ENCODE measurements around the gene SZT2. TPM values are rescaled to one million over a fixed set of nuclear protein-coding genes. Genes with fewer than 3 reads are reported as not detected.
"Not testable (repeated sequence)": the region's sequence is repeated elsewhere in the genome, so short reads cannot be mapped to it uniquely, and the experiment has no call there.

SZT2 gene
- total and polyA plus RNA-seq, 8 donors, result 18.5 to 54.9 (median 24.6) TPM

DNA sequence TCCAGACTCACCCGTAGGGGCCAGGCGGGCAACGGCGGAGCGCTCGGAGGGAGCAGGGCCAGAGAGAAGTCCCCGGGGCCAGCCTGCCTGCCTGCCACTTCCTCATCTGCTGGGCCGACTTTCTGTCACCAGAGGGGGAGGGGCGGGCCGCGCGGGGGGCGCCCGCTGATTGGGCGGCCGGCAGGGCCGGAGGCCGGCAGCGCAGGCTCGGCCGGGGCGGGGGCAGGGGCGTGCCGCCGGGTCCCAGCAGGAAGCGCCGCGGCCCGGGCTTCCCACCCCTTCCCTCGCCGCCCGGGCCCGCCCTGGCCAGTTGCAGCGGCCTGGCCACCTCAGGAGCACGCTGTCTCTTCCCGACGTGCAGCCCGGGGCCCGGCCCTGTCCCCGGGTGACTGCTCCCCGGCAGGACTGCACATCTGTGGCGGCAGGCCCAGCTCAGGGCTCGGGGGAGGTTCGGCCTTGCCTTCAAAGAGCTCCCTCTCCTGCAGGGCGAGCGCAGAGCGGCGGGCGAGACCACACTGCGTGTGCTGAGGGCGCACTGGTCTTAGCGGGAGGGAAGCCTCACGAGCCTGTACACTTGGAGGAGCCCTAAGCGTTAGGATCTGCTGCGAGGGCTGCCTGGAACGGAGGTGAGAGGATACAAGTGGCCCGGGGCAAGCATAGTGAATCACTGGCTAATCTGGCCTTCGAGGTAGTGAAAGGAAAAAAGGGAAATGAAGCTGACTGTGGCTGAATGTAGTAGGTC, 21.6 kb upstream of the SZT2 start, which contains the start of gene ELOVL1:
TSS of gene ELOVL1 (minus strand) at position 108 of the 742 bp plus-strand sequence. CDS start 2,402 bp downstream, outside the sequence.
- ATAC-seq (peak; percentile 93 to 96 (median 96)), FAIRE-seq (no peak), DNase-seq (peak; percentile 92 to 98 (median 95))
- H3K27ac ChIP-seq, result peak within 1 kb of the TSS; percentile 76 to 93 (median 90)
- intact Hi-C loops (cut with DNase I), result loop anchor here in 2 of 3 donors (10.0 kb wide), 1 partner anchor 133 kb away; no protein-coding TSS in a partner anchor
- H3K4me1 ChIP-seq, result peaks cover 14 to 18% (median 15%) of the 10 kb centered on the region in 3 donors
- no peaks in the 10 kb centered on the region for H3K9me3 ChIP-seq
- no peaks in the 10 kb centered on the region for H3K27me3 ChIP-seq
- H3K4me3 ChIP-seq, result peak within 1 kb of the TSS; percentile 66 to 96 (median 84)
- WGBS, 2 donors, result 0 to 1% methylated on average over 48 to 58 of the region's 58 CpGs
- TF ChIP-seq, protein P1, sequence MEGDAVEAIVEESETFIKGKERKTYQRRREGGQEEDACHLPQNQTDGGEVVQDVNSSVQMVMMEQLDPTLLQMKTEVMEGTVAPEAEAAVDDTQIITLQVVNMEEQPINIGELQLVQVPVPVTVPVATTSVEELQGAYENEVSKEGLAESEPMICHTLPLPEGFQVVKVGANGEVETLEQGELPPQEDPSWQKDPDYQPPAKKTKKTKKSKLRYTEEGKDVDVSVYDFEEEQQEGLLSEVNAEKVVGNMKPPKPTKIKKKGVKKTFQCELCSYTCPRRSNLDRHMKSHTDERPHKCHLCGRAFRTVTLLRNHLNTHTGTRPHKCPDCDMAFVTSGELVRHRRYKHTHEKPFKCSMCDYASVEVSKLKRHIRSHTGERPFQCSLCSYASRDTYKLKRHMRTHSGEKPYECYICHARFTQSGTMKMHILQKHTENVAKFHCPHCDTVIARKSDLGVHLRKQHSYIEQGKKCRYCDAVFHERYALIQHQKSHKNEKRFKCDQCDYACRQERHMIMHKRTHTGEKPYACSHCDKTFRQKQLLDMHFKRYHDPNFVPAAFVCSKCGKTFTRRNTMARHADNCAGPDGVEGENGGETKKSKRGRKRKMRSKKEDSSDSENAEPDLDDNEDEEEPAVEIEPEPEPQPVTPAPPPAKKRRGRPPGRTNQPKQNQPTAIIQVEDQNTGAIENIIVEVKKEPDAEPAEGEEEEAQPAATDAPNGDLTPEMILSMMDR (IDR thresholded peaks at IDR 0.05), result no peak
- H3K36me3 ChIP-seq, result peaks cover 0 to 23% (median 5%) of the 10 kb centered on the region in 3 donors

DNA sequence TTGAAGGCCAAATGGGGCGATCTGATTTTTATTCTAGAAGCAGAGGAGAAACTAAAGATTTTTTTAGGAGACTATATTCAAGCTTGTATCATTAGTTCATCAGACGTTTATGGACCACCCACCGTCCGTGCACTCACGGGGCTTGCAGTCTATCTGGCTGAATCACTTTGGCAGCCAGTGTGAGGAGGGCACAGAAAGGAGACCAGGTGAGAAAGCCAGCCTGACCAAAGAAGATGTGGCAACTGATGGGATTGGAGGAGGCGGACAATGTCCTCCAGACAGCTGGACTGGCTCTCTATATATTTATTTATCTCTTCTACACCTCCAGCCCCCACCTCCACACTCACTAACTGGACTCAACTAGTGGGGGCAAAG, 21.1 kb upstream of the SZT2 start:
- DNase-seq (no peak), ATAC-seq (no peak), FAIRE-seq (no peak)
- TF ChIP-seq, protein P1 (IDR thresholded peaks at IDR 0.05), result no peak
- peak overlapping the region; percentile 66 to 96 (median 84) for H3K4me3 ChIP-seq
- WGBS, 2 donors, result 25 to 31% methylated on average over 6 of the region's 6 CpGs
- H3K27me3 ChIP-seq, result no peaks in the 10 kb centered on the region
- H3K27ac ChIP-seq, result peak overlapping the region; percentile 76 to 93 (median 86)
- intact Hi-C loops (cut with DNase I), result loop anchor here in 2 of 3 donors (10.0 kb wide), 1 partner anchor 134 kb away; no protein-coding TSS in a partner anchor
- peaks cover 0 to 17% (median 3%) of the 10 kb centered on the region in 3 donors for H3K36me3 ChIP-seq
- H3K9me3 ChIP-seq, result no peaks in the 10 kb centered on the region
- peaks cover 14 to 20% (median 15%) of the 10 kb centered on the region in 3 donors for H3K4me1 ChIP-seq

DNA sequence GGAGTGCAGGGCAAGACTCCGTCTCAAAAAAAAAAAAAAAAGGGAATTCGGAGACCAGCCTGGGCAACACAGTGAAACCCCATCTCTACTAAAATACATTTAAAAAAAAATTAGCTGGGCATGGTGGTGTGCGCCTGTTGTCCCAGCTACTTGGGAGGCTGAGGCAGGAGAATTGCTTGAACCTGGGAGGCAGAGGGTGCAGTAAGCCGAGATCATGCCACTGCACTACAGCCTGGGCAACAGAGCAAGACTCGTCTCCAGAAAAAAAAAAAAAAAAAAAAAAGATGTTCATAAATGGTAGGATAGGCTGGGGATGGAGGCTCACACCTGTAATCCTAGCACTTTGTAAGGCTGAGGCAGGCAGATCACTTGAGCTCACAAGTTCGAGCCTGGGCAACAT, 19.9 kb upstream of the SZT2 start:
- H3K27me3 ChIP-seq, H3K27ac ChIP-seq, H3K4me3 ChIP-seq, H3K36me3 ChIP-seq, DNase-seq, FAIRE-seq, H3K9me3 ChIP-seq, ATAC-seq: not testable (repeated sequence)
- intact Hi-C loops (cut with DNase I), result loop anchor here in 2 of 3 donors (10.0 kb wide), 1 partner anchor 135 kb away; no protein-coding TSS in a partner anchor
- WGBS, 2 donors, result 96 to 97% methylated on average over 5 to 6 of the region's 6 CpGs
- H3K4me1 ChIP-seq, result peaks cover 14 to 23% (median 15%) of the 10 kb centered on the region in 3 donors

DNA sequence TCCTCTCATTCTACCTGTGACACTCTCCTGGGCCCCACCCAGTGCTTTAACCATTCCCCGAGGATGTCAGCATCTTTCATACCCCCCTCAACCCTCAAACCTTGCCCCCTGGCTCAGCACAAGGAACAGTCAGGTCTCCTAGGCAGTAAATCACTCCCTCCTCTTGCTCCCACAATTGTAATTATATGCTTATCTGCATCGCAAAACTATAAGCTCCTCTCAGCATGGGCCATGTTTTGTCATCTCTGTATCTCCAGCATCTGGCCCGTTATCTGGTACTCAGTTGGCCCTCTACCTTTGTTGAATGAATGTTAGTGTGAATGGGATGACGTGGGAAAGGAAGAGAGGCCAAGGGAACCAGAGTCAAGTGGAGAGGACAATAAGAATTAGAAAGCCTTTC, 19.1 kb upstream of the SZT2 start:
- Histone ChIP-seq H3K27ac (no peak overlapping the region), H3K36me3 (no peaks in the 10 kb centered on the region), H3K4me3 (no peak overlapping the region), H3K27me3 (no peaks in the 10 kb centered on the region), H3K9me3 (no peaks in the 10 kb centered on the region), H3K4me1 (peaks cover 14 to 23% (median 15%) of the 10 kb centered on the region in 3 donors)
- intact Hi-C loops (cut with DNase I), result no loop called here
- FAIRE-seq (no peak), DNase-seq (no peak), ATAC-seq (no peak)
- 82 to 92% methylated on average over 4 of the region's 4 CpGs for WGBS, 2 donors
- TF ChIP-seq, protein P1 (IDR thresholded peaks at IDR 0.05), result no peak

DNA sequence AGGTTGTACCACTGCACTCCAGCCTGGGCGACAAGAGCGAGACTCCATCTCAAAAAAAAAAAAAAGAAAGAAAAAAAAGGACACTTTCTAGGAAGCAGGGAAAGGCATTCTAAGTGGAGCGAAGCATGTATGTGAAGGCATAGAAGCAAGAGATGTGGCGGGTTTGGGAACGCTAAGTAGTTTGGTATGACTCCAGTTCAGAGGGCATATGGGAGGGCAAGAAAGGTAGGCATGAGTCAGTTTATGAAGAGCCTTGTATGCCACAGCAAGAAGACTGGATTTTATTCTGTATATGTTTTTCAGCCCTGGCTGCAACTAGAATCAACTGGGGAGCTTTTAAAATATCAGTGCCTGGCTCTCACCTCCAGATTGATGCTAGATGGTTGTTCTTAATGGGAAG, 17.5 kb upstream of the SZT2 start:
- no peak overlapping the region for H3K4me3 ChIP-seq
- WGBS, 2 donors, result 95 to 98% methylated on average over 5 of the region's 5 CpGs
- TF ChIP-seq, protein P1 (IDR thresholded peaks at IDR 0.05), result no peak
- H3K27ac ChIP-seq, result no peak overlapping the region
- ATAC-seq (no peak), DNase-seq (no peak), FAIRE-seq (no peak)
- H3K9me3 ChIP-seq, result no peaks in the 10 kb centered on the region
- intact Hi-C loops (cut with DNase I), result no loop called here
- H3K27me3 ChIP-seq, result no peaks in the 10 kb centered on the region
- no peaks in the 10 kb centered on the region for H3K36me3 ChIP-seq
- peaks cover 6 to 13% (median 7%) of the 10 kb centered on the region in 3 donors for H3K4me1 ChIP-seq

All from pancreas (tissue), 10 donors.